ENCODE results near the gene RAB3C.
"Not testable (repeated sequence)": the region's sequence is repeated elsewhere in the genome, so short reads cannot be mapped to it uniquely, and the experiment has no call there.

RAB3C gene

GRCh38 chr5:58680503-58680902 lies 97.6 kb downstream of the RAB3C start:
- DNase-seq = no peak

GRCh38 chr5:58681943-58682342 lies 99.1 kb downstream of the RAB3C start:
- DNase-seq = no peak

- DNase-seq = no peak
Observed at GRCh38 chr5:58683567-58683966, 100.7 kb downstream of the RAB3C start.

GRCh38 chr5:58687079-58687478 lies 104.2 kb downstream of the RAB3C start:
- DNase-seq = no peak

- DNase-seq = no peak
Observed at GRCh38 chr5:58687595-58687994, 104.7 kb downstream of the RAB3C start.

GRCh38 chr5:58699088-58699761 lies 116.3 kb downstream of the RAB3C start:
- DNase-seq = not testable (repeated sequence)

- no peak for DNase-seq
Observed at GRCh38 chr5:58699762-58700118, 116.9 kb downstream of the RAB3C start.

- no peak for DNase-seq
Observed at GRCh38 chr5:58703925-58704555, 121.2 kb downstream of the RAB3C start.

GRCh38 chr5:58706736-58707135 lies 123.9 kb downstream of the RAB3C start:
- no peak for DNase-seq

GRCh38 chr5:58708456-58708855 lies 125.6 kb downstream of the RAB3C start:
- DNase-seq = no peak

GRCh38 chr5:58710425-58710824 lies 127.5 kb downstream of the RAB3C start:
- DNase-seq = not testable (repeated sequence)

GRCh38 chr5:58710871-58711270 lies 128.0 kb downstream of the RAB3C start:
- no peak for DNase-seq

GRCh38 chr5:58711965-58712364 lies 129.1 kb downstream of the RAB3C start:
- DNase-seq = no peak

- DNase-seq = no peak
Observed at GRCh38 chr5:58714046-58714445, 131.2 kb downstream of the RAB3C start.

GRCh38 chr5:58715997-58716656 lies 133.3 kb downstream of the RAB3C start:
- DNase-seq = no peak

- DNase-seq = no peak
Observed at GRCh38 chr5:58716713-58717112, 133.8 kb downstream of the RAB3C start.

- no peak for DNase-seq
Observed at GRCh38 chr5:58717303-58718007, 134.6 kb downstream of the RAB3C start.

- DNase-seq = no peak
Observed at GRCh38 chr5:58718269-58718978, 135.5 kb downstream of the RAB3C start.

GRCh38 chr5:58722160-58722559 lies 139.3 kb downstream of the RAB3C start:
- DNase-seq = no peak

- no peak for DNase-seq
Observed at GRCh38 chr5:58724992-58725391, 142.1 kb downstream of the RAB3C start.

- DNase-seq = no peak
Observed at GRCh38 chr5:58731641-58732040, 148.8 kb downstream of the RAB3C start.

- no peak for DNase-seq
Observed at GRCh38 chr5:58735637-58736036, 152.8 kb downstream of the RAB3C start.

- no peak for DNase-seq
Observed at GRCh38 chr5:58736214-58736613, 153.3 kb downstream of the RAB3C start.

Data from activated CD4-positive, alpha-beta T cell treated with anti-CD3 and anti-CD28 coated beads for 4 hours (primary cell).